ENCODE results near the gene PRPF6.

The PRPF6 gene

DNA sequence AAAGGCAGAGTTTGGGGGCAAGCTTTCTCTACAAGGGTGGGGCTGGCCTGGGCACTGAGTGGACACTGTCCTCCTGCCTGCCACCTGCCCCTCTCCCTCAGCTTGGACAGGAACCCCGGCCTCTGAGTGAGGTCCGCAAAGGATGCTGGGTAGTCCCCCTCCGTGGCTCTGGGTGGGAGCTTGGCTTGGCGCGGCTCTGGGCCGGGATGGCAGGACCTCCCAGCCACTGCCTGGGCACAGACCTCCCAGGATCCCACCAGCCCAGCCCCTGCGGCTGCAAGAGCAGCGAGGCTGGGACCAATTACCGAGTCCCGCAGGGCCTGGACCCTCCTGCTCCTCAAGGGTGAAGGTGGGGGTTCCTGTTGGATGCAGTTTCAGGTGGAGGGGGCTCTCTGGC lies 71.4 kb downstream of the PRPF6 start:
- DNase-seq = no peak

- no peak for DNase-seq
Measured at GRCh38 chr20:64052987-64053840, 72.3 kb downstream of the PRPF6 start.

GRCh38 chr20:64053841-64054661 lies 73.1 kb downstream of the PRPF6 start:
- no peak for DNase-seq

DNA sequence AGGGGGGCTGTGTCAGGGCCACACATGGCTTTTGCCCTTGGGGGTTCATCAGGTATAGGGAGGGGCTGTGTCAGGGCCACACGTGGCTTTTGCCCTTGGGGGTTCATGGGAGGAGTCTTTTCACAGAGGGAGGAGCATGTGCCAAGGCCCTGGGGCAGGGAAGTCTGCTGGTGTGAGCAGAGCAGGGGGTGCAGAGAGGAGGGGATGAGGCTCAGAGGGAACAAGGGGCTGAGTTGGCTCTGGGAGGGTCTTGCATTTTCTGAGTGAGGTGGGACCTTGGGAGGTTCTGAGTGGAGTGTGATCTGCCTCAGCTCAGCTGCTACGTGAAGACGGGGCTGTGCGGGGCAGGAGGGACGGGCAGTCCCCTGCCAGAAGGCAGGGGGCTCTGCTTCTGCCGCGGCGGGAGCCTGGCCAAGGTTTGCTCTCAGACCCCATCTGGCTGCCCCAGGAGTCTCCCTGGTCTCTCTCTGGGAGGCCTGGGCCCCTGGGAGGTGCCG lies 74.5 kb downstream of the PRPF6 start:
- no peak for DNase-seq

DNA sequence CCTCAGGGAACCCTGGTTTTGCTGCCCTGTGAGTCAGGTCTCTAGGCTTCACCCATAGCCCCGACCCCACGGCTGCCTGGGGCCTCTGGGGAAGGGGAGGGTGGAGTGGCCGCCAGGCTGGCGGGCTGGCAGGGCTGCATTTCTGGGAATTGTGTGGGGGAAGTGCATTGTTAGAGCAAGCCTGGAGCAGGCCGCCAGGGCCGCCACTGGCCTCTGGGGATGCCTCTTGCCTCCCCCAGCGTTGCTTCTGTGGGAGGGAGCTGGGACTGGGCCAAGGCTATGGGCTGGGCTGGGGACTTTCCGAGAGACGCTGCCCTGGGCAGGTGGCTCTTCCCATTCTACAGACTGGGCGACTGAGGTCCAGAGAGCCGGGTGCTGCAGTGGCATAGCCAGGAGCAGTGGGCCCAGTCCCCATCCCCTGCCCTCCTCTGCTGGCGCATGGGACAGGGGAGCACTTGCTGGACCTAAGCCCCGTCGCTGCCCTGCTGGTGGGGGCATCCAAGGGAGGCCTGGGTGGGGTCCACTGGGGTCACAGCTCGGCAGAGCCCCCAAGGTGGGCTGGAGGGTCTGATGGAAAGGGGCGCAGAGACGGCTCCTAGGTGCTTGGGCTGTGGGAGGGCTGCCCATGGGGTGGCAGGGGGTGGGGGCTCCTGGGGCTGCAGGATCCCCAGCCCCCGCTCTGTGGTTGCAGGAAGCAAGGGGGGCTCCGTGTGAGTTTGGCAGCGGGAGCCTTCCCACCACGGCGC lies 75.1 kb downstream of the PRPF6 start:
- DNase-seq = no peak

DNA sequence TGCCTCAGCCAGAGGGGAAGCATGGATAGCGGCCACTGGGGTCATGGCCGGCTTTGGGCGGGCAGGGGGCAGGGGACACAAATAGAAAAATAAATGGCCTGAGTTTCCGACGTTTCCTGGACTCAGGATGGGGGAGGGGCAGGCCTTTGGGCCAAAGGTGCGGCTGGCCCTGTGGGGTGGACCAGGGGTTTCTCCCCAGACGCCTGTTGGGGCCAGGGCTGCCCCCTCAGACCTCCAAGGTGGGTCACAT lies 75.6 kb downstream of the PRPF6 start:
- no peak for DNase-seq

DNA sequence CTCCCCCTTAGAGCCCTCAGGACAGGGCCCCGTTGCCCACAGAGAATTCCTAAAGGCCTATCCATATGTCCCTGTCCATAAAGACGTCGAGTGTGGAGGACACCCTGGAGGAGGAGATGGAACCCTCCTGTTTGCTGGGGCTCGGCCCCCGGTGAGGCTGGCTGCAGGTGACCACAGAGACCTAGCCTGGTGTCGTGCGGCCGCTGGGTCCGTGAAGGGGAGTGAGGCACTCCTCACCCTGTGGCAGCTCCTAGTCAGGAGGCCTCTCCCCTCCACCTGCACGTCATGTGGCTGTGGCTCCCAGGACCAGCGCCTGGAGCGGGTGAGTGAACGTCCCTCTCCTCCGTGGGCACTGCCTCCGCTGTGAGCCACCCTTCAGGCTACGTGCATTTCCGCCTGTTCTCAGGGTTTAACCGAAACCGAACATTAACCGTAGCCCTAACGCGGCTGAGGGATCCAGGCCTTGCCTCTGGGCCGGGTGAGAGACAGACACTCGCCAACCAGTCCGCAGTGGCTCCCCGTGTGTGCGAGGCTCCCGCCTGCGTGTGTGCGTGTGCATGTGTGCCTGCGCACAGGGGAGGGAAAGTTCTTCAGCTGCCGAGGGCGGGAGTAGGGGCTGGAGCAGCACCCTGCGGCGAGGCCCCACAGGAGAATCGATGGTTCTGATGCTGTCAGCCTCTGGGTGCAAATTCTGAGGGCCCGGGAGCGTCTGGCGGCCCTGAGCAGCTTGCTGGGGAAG lies 76.1 kb downstream of the PRPF6 start:
- DNase-seq = no peak

- DNase-seq = peak; percentile 43
Measured at GRCh38 chr20:64057628-64058498, 76.9 kb downstream of the PRPF6 start.

GRCh38 chr20:64058536-64058935 lies 77.6 kb downstream of the PRPF6 start:
- DNase-seq = no peak

DNA sequence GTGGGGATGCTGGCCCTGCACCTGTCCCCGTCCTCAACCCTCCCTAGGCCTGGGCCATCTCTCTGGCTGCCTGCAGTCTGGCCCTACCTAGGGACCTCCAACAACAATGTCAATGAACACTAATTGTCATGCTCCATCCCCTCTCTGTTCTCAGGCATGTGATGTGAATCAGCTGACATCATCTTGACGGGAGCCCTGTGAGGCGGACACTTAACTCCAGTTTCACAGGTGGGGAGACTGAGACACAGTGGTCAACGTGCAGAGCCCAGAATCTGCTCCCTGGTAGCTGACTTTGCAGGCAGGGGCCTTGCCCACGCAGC lies 81.3 kb downstream of the PRPF6 start:
- no peak for DNase-seq

- peak; percentile 91 for DNase-seq
Measured at GRCh38 chr20:64062596-64063388, 81.9 kb downstream of the PRPF6 start, which contains the start of gene TCEA2. Gene TCEA2 (plus strand): TSS chr20:64063198. CDS start chr20:64063313, 115 bp downstream.

DNA sequence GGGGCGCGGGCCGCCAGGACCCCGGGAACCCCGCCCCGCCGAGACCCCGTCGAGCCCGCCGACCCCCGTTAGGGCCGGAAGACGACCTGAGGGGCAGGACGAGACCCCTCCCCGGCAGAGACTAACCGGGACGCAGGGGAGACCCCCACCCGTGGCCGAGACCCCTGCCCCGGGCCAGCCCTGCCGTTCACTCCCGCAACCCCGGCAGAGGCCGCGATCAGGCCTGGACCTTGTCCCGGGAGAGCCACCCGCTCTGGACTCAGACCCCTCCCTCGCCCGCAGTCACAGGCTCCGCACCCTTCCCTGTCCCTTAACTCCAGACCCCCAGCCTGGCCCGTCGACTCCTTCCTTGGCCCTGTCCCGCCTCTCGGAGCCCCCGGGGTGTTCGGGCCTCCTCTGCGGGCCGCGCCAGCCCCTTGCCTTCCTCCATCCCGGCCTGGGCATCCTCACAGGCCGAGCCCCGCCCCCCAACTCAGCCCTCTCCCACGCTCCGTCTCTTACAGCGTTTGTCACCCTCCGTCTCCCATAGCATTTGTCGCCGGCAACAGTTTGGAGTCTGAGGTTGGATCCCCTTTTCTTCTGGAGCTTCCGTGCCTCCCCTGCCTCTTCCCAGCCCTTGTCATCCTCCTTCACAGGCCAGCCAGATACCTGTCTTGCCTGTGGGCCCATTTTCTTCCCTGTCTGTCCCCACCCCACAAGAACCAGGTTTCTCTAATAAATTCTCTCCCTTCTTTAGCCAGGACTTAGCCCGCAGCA lies 82.6 kb downstream of the PRPF6 start:
- no peak for DNase-seq

GRCh38 chr20:64064145-64064698 lies 83.3 kb downstream of the PRPF6 start:
- DNase-seq = no peak

DNA sequence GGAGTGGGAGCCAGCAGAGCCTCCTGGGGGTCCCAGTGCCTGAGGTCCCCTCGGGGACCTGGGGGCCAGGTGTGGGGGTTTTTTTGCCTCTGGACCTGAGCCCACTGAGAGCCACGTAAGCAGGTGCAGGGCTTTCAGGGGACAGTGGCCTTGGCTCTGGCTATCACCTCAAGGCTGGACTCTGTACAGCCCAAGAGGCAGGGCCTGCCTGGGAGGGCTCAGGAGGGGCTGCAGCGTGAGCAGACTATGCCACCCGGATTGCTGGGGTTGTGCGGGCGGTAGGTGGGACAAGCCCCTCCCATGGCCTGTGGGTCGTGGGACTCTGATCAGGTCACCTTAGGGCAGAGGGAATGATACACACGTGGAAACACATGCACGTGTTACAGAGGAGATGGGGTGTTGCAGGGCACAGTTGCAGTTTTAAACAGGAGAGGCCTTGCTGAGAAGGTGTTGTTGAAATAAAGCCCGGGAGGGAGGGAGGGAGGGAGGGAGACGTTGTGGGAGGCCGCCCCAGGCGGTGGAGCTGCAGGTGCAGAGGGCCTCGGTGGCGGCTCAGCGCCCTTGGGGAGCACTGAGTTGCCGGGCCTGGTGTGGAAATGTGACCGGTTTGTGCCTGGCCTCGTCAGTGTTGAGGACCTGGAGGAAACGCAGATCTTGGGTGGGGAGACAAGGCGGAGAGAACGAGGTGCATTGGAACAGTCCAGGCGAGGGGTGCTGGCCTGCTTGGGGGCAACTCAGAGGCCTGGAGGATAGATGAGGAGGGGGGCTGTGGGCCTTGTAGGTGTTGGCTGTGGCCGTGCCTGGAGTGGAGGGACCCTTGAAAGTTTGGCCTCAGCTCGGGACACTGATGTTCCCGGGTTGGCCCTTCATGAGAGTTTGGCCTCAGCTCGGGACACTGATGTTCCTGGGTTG lies 84.4 kb downstream of the PRPF6 start:
- DNase-seq = no peak

DNA sequence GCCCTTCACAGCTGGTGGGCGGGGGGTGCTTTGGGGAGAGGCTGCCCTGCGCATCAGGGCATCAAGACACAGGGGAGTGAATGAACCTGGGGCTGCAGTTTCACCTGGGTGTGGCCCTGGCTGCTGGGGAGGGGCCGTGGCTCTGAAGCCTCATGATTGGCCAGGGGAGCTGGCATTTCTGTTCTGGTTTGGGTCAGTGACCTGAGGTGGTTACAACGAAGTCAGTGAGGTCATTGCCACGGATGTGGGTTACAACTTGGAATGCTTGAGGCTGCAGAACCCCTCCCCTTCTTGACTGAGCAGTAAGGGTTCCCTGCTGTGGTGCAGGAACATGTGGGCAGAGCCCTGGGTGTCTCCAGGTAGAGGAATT lies 85.0 kb downstream of the PRPF6 start:
- DNase-seq = no peak

DNA sequence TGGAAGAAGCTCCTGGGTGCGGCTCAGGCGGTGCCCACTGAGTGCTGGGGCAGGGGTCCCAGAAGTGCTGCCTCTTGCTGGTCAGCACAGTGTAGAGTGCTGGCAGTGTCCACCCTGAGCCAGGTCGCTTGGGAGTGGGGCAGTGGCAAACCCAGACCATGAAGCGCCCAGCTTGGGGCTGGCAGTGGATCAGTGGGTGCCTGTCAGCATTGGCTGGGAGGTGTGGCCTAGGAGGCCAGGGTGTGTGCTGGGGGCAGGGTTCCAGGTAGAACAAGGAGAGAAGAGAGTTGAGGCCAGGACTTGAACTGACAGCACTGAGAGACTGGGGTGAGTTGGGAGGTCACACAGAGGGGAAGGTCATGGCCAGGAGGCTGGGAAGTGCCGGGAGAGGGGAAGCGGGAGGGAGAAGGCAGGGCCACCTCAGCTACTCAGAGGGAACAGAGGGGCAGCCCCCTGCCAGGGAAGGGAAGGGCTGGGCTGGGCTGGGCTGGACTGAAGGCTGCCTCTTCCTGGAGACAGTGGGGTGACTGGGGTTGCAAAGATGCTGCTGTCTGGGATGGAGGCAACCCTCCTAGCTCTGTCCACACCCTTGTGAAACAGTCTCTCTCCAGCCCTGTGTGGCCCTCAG lies 86.2 kb downstream of the PRPF6 start:
- DNase-seq = no peak

- DNase-seq = no peak
Measured at GRCh38 chr20:64067733-64068307, 86.9 kb downstream of the PRPF6 start.
